Mesenchymal stem cell (in vitro differentiated cells and primary cell): Measurements from ENCODE around the gene IL11RA.

Experiments used
- DNase-seq: peaks from one replicate; pipeline ENCODE4 v3.0.0-alpha.2; 2013
- H2AFZ ChIP-seq: one replicate; pipeline ENCODE4 v1.6.1; 2013; ENCODE audit warnings: low read depth, mild to moderate bottlenecking, control low read depth, inconsistent platforms, low read length, moderate library complexity
- H2AK5ac ChIP-seq: 2 replicates; pipeline ENCODE4 v1.6.1; 2013; ENCODE audit warnings: low read length, moderate library complexity, mild to moderate bottlenecking, inconsistent platforms; ENCODE audit not compliant: severe bottlenecking
- H2BK120ac ChIP-seq: one replicate; pipeline ENCODE4 v1.6.1; 2013; ENCODE audit warnings: low read depth, mild to moderate bottlenecking, inconsistent platforms, low read length, moderate library complexity
- H2BK12ac ChIP-seq, 2 experiments: one replicate each; pipeline ENCODE4 v1.6.1; 2013; ENCODE audit warnings: inconsistent platforms in 2 of 2, low read length in 2 of 2, mild to moderate bottlenecking in 2 of 2, moderate library complexity in 2 of 2, control low read depth in 1 of 2
- H2BK15ac ChIP-seq: one replicate; pipeline ENCODE4 v1.6.1; 2013; ENCODE audit warnings: mild to moderate bottlenecking, low read depth, inconsistent platforms; ENCODE audit not compliant: poor library complexity, severe bottlenecking
- H2BK5ac ChIP-seq: 2 replicates; pipeline ENCODE4 v1.6.1; 2013; ENCODE audit warnings: low read depth, mild to moderate bottlenecking, low read length, control low read depth, inconsistent platforms; ENCODE audit not compliant: poor library complexity, severe bottlenecking
- H3K14ac ChIP-seq, 2 experiments: one replicate each; pipeline ENCODE4 v1.6.1; 2013; ENCODE audit warnings: inconsistent platforms in 2 of 2, low read length in 2 of 2, control low read depth in 1 of 2, mild to moderate bottlenecking in 1 of 2, moderate library complexity in 1 of 2
- H3K18ac ChIP-seq, 2 experiments: one replicate each; pipeline ENCODE4 v1.6.1; 2013; ENCODE audit warnings: inconsistent platforms in 2 of 2, low read length in 2 of 2, control low read depth in 1 of 2, low read depth in 1 of 2, mild to moderate bottlenecking in 1 of 2
- H3K23ac ChIP-seq, 2 experiments: one replicate each; pipeline ENCODE4 v1.6.1; 2013; ENCODE audit warnings: inconsistent platforms in 2 of 2, low read length in 2 of 2, mild to moderate bottlenecking in 2 of 2, moderate library complexity in 2 of 2, control low read depth in 1 of 2
- H3K27ac ChIP-seq: 2 replicates; pipeline ENCODE4 v1.5.1; 2013; ENCODE audit warnings: mild to moderate bottlenecking, moderate library complexity, low read length, control low read depth, inconsistent platforms; ENCODE audit not compliant: poor library complexity, severe bottlenecking
- H3K27me3 ChIP-seq, 2 experiments: 2 replicates each; pipeline versions ENCODE4 v1.6.1 to v1.7.0; 2013; ENCODE audit warnings: low read length in 2 of 2, mild to moderate bottlenecking in 2 of 2, moderate library complexity in 2 of 2, control low read depth in 1 of 2, inconsistent platforms in 1 of 2; ENCODE audit not compliant: control insufficient read depth in 1 of 2, insufficient read depth in 1 of 2
- H3K36me3 ChIP-seq, 2 experiments: 2 replicates each; pipeline versions ENCODE4 v1.6.1 to v1.7.0; 2013; ENCODE audit warnings: low read length in 2 of 2, control low read depth in 1 of 2, inconsistent platforms in 1 of 2, low read depth in 1 of 2, mild to moderate bottlenecking in 1 of 2; ENCODE audit not compliant: insufficient read depth in 2 of 2, control insufficient read depth in 1 of 2
- H3K4ac ChIP-seq, 2 experiments: one replicate each; pipeline ENCODE4 v1.6.1; 2013; ENCODE audit warnings: inconsistent platforms in 2 of 2, low read length in 2 of 2, mild to moderate bottlenecking in 2 of 2, moderate library complexity in 2 of 2, control low read depth in 1 of 2, low read depth in 1 of 2
- H3K4me1 ChIP-seq: 2 replicates; pipeline ENCODE4 v1.6.1; 2013; ENCODE audit warnings: low read depth, low read length, control low read depth; ENCODE audit not compliant: control insufficient read depth, insufficient read depth
- H3K4me2 ChIP-seq: 2 replicates; pipeline ENCODE4 v1.6.1; 2013; ENCODE audit warnings: low read length, mild to moderate bottlenecking, inconsistent platforms; ENCODE audit not compliant: poor library complexity, severe bottlenecking
- H3K4me3 ChIP-seq, 2 experiments: 2 replicates each; pipeline versions ENCODE4 v1.5.1 to v1.7.0; 2013; ENCODE audit warnings: low read length in 2 of 2, mild to moderate bottlenecking in 2 of 2, control low read depth in 1 of 2, low read depth in 1 of 2; ENCODE audit not compliant: insufficient read depth in 1 of 2
- H3K79me1 ChIP-seq: replicated peaks from 2 replicates; pipeline ENCODE4 v1.6.1; 2013; ENCODE audit warnings: mild to moderate bottlenecking, control low read depth, low read length, inconsistent platforms; ENCODE audit not compliant: poor library complexity, severe bottlenecking
- H3K9ac ChIP-seq: 2 replicates; pipeline ENCODE4 v1.7.0; 2013; ENCODE audit warnings: mild to moderate bottlenecking, low read length, moderate library complexity
- H3K9me3 ChIP-seq: 2 replicates; pipeline ENCODE4 v1.7.0; 2013; ENCODE audit warnings: mild to moderate bottlenecking, low read length; ENCODE audit not compliant: control insufficient read depth
- H4K8ac ChIP-seq: one replicate; pipeline ENCODE4 v1.6.1; 2013; ENCODE audit warnings: inconsistent platforms, mild to moderate bottlenecking, low read length, moderate library complexity
- H4K91ac ChIP-seq: one replicate; pipeline ENCODE4 v1.6.1; 2013; ENCODE audit warnings: mild to moderate bottlenecking, low read length, inconsistent platforms
- WGBS: methylation state at CpG from one replicate; pipeline ENCODE4 v1.1.7; 2013; ENCODE audit warnings: mixed read lengths; 5-methylcytosine and 5-hydroxymethylcytosine counted together

Gene IL11RA

GRCh38 chr9:34611811-34612787 is 39.9 kb upstream of the IL11RA start, which contains the start of gene RPP25L:
RPP25L (minus strand) TSS chr9:34612097; CDS start chr9:34611296, 801 bp downstream.
- Histone ChIP-seq H2AFZ (peak within 1 kb of the TSS; percentile 81), H3K36me3 (peaks cover 36 to 41% of the 10 kb centered on the region in 2 experiments), H2AK5ac (peak within 1 kb of the TSS; percentile 33), H3K4me1 (peaks cover 13% of the 10 kb centered on the region), H3K23ac (peak within 1 kb of the TSS in 1 of 2 experiments; percentile 98), H3K9ac (peak within 1 kb of the TSS; percentile 97), H4K8ac (peak within 1 kb of the TSS; percentile 97), H2BK5ac (peak within 1 kb of the TSS; percentile 6), H2BK15ac (peak within 1 kb of the TSS; percentile 90), H3K14ac (peak within 1 kb of the TSS in 1 of 2 experiments; percentile 84), H3K18ac (peak within 1 kb of the TSS; percentile 81 to 87), H3K79me1 (peaks cover 9% of the 10 kb centered on the region), H2BK12ac (peak within 1 kb of the TSS in 1 of 2 experiments; percentile 33), H3K4me3 (peak within 1 kb of the TSS; percentile 73 to 99), H3K4me2 (peak within 1 kb of the TSS; percentile 97), H4K91ac (peak within 1 kb of the TSS; percentile 47), H3K9me3 (no peaks in the 10 kb centered on the region), H3K27ac (peak within 1 kb of the TSS; percentile 67), H3K4ac (peak within 1 kb of the TSS; percentile 77 to 95), H2BK120ac (peak within 1 kb of the TSS; percentile 19), H3K27me3 (peaks cover 0 to 5% of the 10 kb centered on the region in 2 experiments)
- WGBS: 2% methylated on average over 77 of the region's 77 CpGs
- peak; percentile 90 for DNase-seq

DNA sequence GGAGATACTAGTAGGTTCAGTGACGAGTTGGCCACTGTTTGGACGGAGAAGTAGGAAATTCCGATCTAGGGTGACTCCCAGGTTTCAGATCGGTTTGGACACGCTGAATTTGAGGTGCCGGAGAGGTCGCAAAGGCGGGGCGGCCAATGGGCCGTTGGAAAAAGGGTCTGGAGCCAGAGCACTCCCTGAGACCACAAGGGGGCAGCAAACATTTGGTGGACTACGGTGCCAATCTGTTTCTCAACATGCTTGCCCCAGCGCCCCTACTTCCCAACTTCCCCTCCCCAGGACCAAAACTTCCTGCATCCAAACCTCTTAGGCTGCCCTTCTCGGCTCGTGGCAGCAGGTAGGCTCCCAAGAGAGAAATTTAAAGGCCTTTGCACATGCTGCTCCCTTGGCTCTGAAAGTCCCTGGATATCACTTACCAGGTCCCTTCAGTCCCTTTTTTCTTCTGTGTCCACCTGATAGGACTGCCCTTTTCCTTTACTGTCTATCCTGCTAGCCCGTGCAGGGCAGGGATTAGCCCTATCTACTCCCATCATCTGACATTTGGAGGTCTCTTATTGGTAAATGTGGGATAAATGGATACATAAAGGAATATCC is 39.1 kb upstream of the IL11RA start:
- Histone ChIP-seq H3K9me3 (no peaks in the 10 kb centered on the region), H3K4me1 (peaks cover 13% of the 10 kb centered on the region), H3K4me2 (peak overlapping the region; percentile 97), H3K79me1 (peaks cover 11% of the 10 kb centered on the region), H3K23ac (no peak overlapping the region), H2BK12ac (no peak overlapping the region), H3K27me3 (no peaks in the 10 kb centered on the region), H2AFZ (no peak overlapping the region), H3K14ac (no peak overlapping the region), H2BK5ac (no peak overlapping the region), H2AK5ac (no peak overlapping the region), H3K18ac (peak overlapping the region in 1 of 2 experiments; percentile 34), H3K27ac (no peak overlapping the region), H3K4me3 (peak overlapping the region in 1 of 2 experiments; percentile 99), H2BK120ac (no peak overlapping the region), H2BK15ac (peak overlapping the region; percentile 90), H3K9ac (peak overlapping the region; percentile 97), H3K4ac (no peak overlapping the region), H4K91ac (no peak overlapping the region), H3K36me3 (peaks cover 44 to 47% of the 10 kb centered on the region in 2 experiments), H4K8ac (peak overlapping the region; percentile 81)
- WGBS: under 1% methylated on average over 11 of the region's 15 CpGs
- peak; percentile 82 for DNase-seq

- Histone ChIP-seq H3K36me3 (peaks cover 49 to 52% of the 10 kb centered on the region in 2 experiments), H3K9ac (no peak overlapping the region), H2BK15ac (no peak overlapping the region), H4K91ac (no peak overlapping the region), H3K27ac (no peak overlapping the region), H3K27me3 (no peaks in the 10 kb centered on the region), H2AK5ac (no peak overlapping the region), H4K8ac (no peak overlapping the region), H3K18ac (no peak overlapping the region), H3K79me1 (peaks cover 26% of the 10 kb centered on the region), H3K4me2 (no peak overlapping the region), H3K4me3 (no peak overlapping the region), H3K23ac (no peak overlapping the region), H3K4ac (no peak overlapping the region), H3K4me1 (peaks cover 13% of the 10 kb centered on the region), H2AFZ (no peak overlapping the region), H2BK12ac (no peak overlapping the region), H2BK5ac (no peak overlapping the region), H3K14ac (no peak overlapping the region), H3K9me3 (no peaks in the 10 kb centered on the region), H2BK120ac (no peak overlapping the region)
- DNase-seq: no peak
- WGBS: 100% methylated on average over 1 of the region's 2 CpGs
These were observed 36.9 kb upstream of the IL11RA start for GRCh38 chr9:34615132-34615531.
